Measurements from ENCODE around the gene MRPL34.

The MRPL34 gene

DNA sequence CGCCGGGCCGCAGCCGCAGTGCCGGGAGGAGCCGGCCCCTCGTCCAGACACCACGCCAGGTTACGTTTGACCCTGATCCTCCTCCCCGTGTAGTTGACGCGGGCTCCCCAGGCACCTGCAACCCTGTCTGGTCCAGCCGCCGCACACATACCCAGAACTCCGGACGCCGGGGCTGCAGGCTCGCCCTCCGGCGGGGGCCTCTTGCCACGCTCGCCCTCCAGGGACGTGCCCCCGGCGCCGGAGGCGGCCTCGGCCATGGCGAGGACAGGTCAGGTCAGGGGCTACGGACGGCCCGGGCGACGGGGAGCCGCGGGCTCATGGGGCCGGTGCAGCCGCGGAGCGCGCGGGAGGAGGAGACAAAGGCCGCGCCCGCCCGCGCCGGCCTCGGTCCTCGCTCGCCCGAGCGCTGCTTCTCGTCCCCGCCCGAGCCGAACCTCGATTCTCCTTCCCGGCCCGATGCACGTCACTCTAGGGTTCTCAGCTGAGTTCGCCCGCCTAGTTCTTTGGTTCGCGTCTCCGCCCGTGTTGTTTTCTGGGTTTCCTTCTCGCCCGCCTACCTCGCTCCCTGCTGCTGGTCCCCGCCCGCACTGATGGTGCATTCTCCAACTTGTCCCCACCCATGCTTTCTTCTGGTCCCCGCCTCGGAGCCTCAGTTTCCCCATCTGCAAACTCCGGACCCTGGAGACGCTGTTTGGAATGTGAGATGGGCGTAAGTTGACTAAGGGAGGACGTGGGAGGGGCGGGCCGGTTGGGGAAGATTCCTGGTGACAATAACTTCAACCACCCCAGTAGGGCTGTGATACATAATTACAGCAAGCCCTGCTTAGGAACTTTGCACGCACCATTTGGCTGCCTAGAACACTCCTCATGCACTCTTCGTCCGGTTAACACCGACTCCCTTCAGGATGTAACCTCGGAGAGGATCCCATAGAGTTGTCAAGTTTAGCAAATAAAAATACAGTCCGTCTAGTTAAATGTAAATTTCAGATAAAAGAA, 29.0 kb downstream of the MRPL34 start, which contains the start of gene ANO8:
TSS of gene ANO8 (minus strand) at position 442 of the 996 bp plus-strand sequence. CDS start at position 257, 185 bp downstream.
- TF ChIP-seq, protein P1, sequence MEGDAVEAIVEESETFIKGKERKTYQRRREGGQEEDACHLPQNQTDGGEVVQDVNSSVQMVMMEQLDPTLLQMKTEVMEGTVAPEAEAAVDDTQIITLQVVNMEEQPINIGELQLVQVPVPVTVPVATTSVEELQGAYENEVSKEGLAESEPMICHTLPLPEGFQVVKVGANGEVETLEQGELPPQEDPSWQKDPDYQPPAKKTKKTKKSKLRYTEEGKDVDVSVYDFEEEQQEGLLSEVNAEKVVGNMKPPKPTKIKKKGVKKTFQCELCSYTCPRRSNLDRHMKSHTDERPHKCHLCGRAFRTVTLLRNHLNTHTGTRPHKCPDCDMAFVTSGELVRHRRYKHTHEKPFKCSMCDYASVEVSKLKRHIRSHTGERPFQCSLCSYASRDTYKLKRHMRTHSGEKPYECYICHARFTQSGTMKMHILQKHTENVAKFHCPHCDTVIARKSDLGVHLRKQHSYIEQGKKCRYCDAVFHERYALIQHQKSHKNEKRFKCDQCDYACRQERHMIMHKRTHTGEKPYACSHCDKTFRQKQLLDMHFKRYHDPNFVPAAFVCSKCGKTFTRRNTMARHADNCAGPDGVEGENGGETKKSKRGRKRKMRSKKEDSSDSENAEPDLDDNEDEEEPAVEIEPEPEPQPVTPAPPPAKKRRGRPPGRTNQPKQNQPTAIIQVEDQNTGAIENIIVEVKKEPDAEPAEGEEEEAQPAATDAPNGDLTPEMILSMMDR (IDR thresholded peaks at IDR 0.05; ENCODE audit: low read depth, low read length), result no peak
- no peak for TF ChIP-seq EZH2phosphoT487 (IDR thresholded peaks at IDR 0.05; ENCODE audit: low read depth)
- peak within 1 kb of the TSS; percentile 32 for H3K27ac ChIP-seq (ENCODE audit: low read length)
- peak within 1 kb of the TSS; percentile 73 for H3K9ac ChIP-seq (ENCODE audit: low read length)
- no peaks in the 10 kb centered on the region for H3K27me3 ChIP-seq (ENCODE audit: low read depth, low read length)
- H4K20me1 ChIP-seq (ENCODE audit: insufficient read depth, low read length), result no peaks in the 10 kb centered on the region
- peaks cover 24% of the 10 kb centered on the region for H3K4me1 ChIP-seq (ENCODE audit: low read length)
- H3K79me2 ChIP-seq (ENCODE audit: low read length), result peaks cover 15% of the 10 kb centered on the region
- H3K36me3 ChIP-seq (replicated peaks; ENCODE audit: low read depth, low read length), result peaks cover 17% of the 10 kb centered on the region
- H3K9me3 ChIP-seq (ENCODE audit: insufficient read depth, low read length), result no peaks in the 10 kb centered on the region
- peak within 1 kb of the TSS; percentile 82 for H3K4me2 ChIP-seq (ENCODE audit: low read length)
- peak within 1 kb of the TSS; percentile 92 for H2AFZ ChIP-seq (ENCODE audit: low read depth, low read length)
- peak within 1 kb of the TSS; percentile 79 for H3K4me3 ChIP-seq (ENCODE audit: low read length)

DNA sequence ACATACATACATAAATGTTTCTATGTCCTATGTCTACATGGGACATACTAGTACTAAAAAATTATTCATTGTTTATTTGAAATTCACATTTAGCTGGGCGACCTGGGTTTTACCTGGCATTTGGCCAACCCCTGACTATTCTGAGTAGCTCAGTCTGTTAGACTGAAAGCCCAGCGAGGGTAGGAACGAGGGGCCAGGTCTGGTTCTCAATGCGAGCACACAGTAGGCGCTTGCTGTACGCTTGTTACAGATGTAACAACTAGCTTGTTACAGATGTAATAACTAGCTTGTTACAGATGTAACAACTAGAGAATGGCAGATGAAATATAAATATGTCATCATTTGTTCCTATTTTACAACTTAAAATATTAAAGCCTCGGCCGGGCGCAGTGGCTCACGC, 29.9 kb downstream of the MRPL34 start:
- Histone ChIP-seq H3K27me3 (ENCODE audit: low read depth, low read length) (no peaks in the 10 kb centered on the region), H3K4me1 (ENCODE audit: low read length) (peaks cover 24% of the 10 kb centered on the region), H2AFZ (ENCODE audit: low read depth, low read length) (no peak overlapping the region), H3K4me3 (ENCODE audit: low read length) (0 out of 2 replicates have a peak overlapping the region, but pooled peaks have one; percentile 79), H3K4me2 (ENCODE audit: low read length) (peak overlapping the region; percentile 82), H4K20me1 (ENCODE audit: insufficient read depth, low read length) (no peaks in the 10 kb centered on the region), H3K27ac (ENCODE audit: low read length) (no peak overlapping the region), H3K36me3 (replicated peaks; ENCODE audit: low read depth, low read length) (peaks cover 17% of the 10 kb centered on the region), H3K9ac (ENCODE audit: low read length) (no peak overlapping the region), H3K9me3 (ENCODE audit: insufficient read depth, low read length) (no peaks in the 10 kb centered on the region), H3K79me2 (ENCODE audit: low read length) (peaks cover 15% of the 10 kb centered on the region)
- TF ChIP-seq, protein P1 (IDR thresholded peaks at IDR 0.05; ENCODE audit: low read depth, low read length), result no peak
- no peak for TF ChIP-seq EZH2phosphoT487 (IDR thresholded peaks at IDR 0.05; ENCODE audit: low read depth)

DNA sequence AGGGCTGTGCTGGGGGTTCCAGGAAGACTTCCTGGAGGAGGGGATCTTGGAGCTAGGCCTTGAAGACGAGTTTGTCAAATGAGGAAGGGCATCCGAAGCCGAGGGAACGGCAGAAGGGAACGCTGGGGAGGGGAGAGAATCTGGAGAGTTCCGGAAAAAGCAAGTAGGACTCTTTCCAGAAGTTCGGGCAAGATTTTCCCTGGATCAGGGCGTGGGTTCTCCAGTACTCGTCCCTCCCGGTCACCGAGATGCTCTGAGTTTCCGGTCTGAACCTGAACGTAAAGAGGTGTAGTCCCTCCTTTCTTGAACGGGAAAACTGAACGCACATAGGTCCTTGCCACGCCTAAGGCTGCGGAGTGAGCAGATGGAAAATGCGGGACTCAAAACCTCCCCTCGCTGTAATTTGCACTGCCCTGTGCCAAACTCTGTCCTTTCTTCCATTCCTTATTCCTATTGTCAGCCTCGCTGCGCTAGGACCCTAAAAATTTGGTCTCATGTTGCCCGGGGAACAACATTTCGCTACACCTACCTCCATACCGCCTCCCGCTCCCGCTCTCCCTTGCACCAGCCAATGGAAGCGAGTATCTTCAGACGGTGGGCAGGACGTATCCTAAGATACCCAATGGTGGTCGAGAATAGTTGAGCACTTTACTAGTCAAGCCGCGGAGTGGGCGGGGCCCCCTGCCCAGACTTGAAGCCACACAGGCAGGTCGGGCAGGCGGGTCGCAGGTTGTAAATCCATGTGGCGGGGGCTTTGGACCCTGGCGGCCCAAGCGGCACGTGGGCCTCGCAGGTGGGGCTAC, 31.4 kb downstream of the MRPL34 start, which contains the start of gene GTPBP3:
TSS of gene GTPBP3 (plus strand) at position 682 of the 803 bp plus-strand sequence. CDS start at position 741, 59 bp downstream.
- Histone ChIP-seq H3K4me3 (ENCODE audit: low read length) (peak within 1 kb of the TSS; percentile 78), H3K9me3 (ENCODE audit: insufficient read depth, low read length) (no peaks in the 10 kb centered on the region), H3K36me3 (replicated peaks; ENCODE audit: low read depth, low read length) (peaks cover 23% of the 10 kb centered on the region), H3K4me2 (ENCODE audit: low read length) (peak within 1 kb of the TSS; percentile 95), H3K9ac (ENCODE audit: low read length) (peak within 1 kb of the TSS; percentile 80), H4K20me1 (ENCODE audit: insufficient read depth, low read length) (no peaks in the 10 kb centered on the region), H3K27me3 (ENCODE audit: low read depth, low read length) (no peaks in the 10 kb centered on the region), H3K4me1 (ENCODE audit: low read length) (peaks cover 24% of the 10 kb centered on the region), H3K27ac (ENCODE audit: low read length) (peak within 1 kb of the TSS; percentile 63), H3K79me2 (ENCODE audit: low read length) (peaks cover 15% of the 10 kb centered on the region), H2AFZ (ENCODE audit: low read depth, low read length) (peak within 1 kb of the TSS; percentile 91)
- TF ChIP-seq, protein P1 (IDR thresholded peaks at IDR 0.05; ENCODE audit: low read depth, low read length), result no peak
- TF ChIP-seq EZH2phosphoT487 (IDR thresholded peaks at IDR 0.05; ENCODE audit: low read depth), result no peak
